GM19324 (cell line): ENCODE data around the gene GRSF1.
A peak's percentile ranks its signal among the peaks of the same experiment; 100 is the strongest.
"Not testable (repeated sequence)": the region's sequence is repeated elsewhere in the genome, so short reads cannot be mapped to it uniquely, and the experiment has no call there.

ENCODE experiments used
- ATAC-seq: cut with Tn5 transposase; IDR thresholded peaks from one replicate; pipeline ENCODE4 v1.9.1; 2021; ENCODE audit warnings: mild to moderate bottlenecking, moderate library complexity; ENCODE audit not compliant: unreplicated experiment, low FRiP score

The GRSF1 gene

GRCh38 chr4:70839589-70840093 is at the start of gene GRSF1:
Gene GRSF1 (minus strand): TSS chr4:70839890. CDS start chr4:70839827, 63 bp downstream.
- peak; percentile 80 for ATAC-seq

GRCh38 chr4:70885174-70885573 is 45.5 kb upstream of the GRSF1 start:
- no peak for ATAC-seq

- no peak for ATAC-seq
These were observed 41.0 kb upstream of the GRSF1 start for GRCh38 chr4:70880739-70881138.

- ATAC-seq: no peak
These were observed 37.9 kb upstream of the GRSF1 start for GRCh38 chr4:70877556-70877955.

GRCh38 chr4:70874268-70875156 is 34.8 kb upstream of the GRSF1 start:
- ATAC-seq: no peak

GRCh38 chr4:70873216-70873615 is 33.5 kb upstream of the GRSF1 start:
- ATAC-seq: no peak

- ATAC-seq: no peak
These were observed 29.1 kb upstream of the GRSF1 start for GRCh38 chr4:70868778-70869177.

- ATAC-seq: no peak
These were observed 23.6 kb upstream of the GRSF1 start for GRCh38 chr4:70863099-70863790.

- ATAC-seq: no peak
These were observed 19.4 kb upstream of the GRSF1 start for GRCh38 chr4:70859066-70859465.

GRCh38 chr4:70858454-70858853 is 18.8 kb upstream of the GRSF1 start:
- ATAC-seq: no peak

GRCh38 chr4:70855464-70855863 is 15.8 kb upstream of the GRSF1 start:
- no peak for ATAC-seq

GRCh38 chr4:70849291-70849690 is 9.6 kb upstream of the GRSF1 start:
- ATAC-seq: no peak

- no peak for ATAC-seq
These were observed 4.5 kb upstream of the GRSF1 start for GRCh38 chr4:70844180-70844579.

- ATAC-seq: no peak
These were observed 3.2 kb upstream of the GRSF1 start for GRCh38 chr4:70842761-70843435.

- ATAC-seq: no peak
These were observed 2.3 kb upstream of the GRSF1 start for GRCh38 chr4:70841951-70842350.

- no peak for ATAC-seq
These were observed 1.5 kb upstream of the GRSF1 start for GRCh38 chr4:70841211-70841610.

- not testable (repeated sequence) for ATAC-seq
These were observed 941 bp upstream of the GRSF1 start for GRCh38 chr4:70840631-70841030.

GRCh38 chr4:70840137-70840536 is 447 bp upstream of the GRSF1 start:
- ATAC-seq: not testable (repeated sequence)

- peak; percentile 63 for ATAC-seq
These were observed 763 bp downstream of the GRSF1 start for GRCh38 chr4:70838666-70839588.

- ATAC-seq: no peak
These were observed 1.5 kb downstream of the GRSF1 start for GRCh38 chr4:70838204-70838603.
